Measurements from ENCODE around the gene CYP8B1.

The CYP8B1 gene, protein sequence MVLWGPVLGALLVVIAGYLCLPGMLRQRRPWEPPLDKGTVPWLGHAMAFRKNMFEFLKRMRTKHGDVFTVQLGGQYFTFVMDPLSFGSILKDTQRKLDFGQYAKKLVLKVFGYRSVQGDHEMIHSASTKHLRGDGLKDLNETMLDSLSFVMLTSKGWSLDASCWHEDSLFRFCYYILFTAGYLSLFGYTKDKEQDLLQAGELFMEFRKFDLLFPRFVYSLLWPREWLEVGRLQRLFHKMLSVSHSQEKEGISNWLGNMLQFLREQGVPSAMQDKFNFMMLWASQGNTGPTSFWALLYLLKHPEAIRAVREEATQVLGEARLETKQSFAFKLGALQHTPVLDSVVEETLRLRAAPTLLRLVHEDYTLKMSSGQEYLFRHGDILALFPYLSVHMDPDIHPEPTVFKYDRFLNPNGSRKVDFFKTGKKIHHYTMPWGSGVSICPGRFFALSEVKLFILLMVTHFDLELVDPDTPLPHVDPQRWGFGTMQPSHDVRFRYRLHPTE

GRCh38 chr3:42875325-42876151, at the start of gene CYP8B1:
CYP8B1 (minus strand) TSS chr3:42875879; CDS start chr3:42875816, 63 bp downstream.
- FAIRE-seq, result no peak

DNA sequence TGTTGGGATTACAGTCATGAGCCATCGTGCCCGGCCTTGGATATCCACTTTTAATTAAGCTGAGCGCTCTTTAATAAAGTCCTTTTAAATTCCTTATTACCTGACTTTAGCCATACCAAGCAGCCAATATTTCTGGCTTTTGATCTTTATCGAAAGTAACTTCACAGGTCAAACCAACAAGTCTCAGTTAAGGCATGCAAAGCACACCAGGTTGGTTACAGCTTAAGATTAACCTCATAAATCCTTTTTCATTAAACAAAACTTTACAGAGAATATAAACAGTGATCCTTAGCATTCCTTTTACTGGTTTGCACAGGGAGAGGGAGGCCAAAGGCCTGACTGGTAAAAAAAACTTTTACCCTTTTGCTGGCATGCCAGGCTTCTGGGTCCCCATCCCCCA, 47.9 kb upstream of the CYP8B1 start:
- FAIRE-seq, result no peak

DNA sequence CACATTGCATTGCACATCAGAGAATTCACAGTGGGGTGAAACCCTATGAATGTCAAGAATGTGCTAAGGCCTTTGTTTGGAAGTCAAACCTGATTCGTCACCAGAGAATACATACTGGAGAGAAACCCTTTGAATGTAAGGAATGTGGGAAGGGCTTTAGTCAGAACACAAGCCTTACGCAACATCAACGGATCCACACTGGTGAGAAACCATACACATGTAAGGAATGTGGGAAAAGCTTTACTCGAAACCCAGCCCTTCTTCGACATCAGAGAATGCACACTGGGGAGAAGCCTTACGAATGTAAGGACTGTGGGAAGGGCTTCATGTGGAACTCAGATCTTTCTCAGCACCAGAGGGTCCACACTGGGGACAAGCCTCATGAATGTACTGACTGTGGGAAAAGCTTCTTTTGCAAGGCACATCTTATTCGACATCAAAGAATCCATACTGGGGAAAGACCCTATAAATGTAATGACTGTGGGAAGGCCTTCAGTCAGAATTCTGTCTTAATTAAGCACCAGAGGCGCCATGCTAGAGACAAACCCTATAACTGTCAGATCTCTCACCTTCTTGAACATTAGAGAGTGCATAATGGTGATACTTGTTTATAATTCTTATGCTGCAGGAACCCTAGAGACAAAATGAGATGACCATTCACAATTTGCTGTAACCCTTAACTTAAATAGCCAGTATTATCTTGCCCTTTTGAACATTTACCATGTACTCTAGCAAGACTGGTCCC, 39.3 kb upstream of the CYP8B1 start:
- no peak for FAIRE-seq

GRCh38 chr3:42911551-42911950, 35.9 kb upstream of the CYP8B1 start:
- FAIRE-seq, result no peak

- no peak for FAIRE-seq
These were observed 33.0 kb upstream of the CYP8B1 start for GRCh38 chr3:42908675-42909074.

DNA sequence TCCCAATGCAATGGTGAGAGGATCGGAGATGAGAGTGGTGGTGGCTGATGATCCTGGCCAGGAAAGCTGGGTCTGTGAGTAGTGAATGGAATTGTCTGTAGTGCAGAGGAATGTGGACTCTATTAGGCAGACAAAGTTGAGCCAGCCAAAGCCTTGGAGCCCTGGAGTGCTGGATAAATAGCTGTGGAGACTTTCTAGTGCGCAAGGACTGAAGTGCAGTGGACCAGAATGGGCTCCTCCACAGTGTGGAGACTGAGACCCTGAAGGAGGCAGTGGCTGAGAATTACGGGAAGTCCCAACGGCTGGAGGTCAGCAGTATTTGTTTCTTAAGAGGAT, 31.1 kb upstream of the CYP8B1 start:
- FAIRE-seq, result no peak

DNA sequence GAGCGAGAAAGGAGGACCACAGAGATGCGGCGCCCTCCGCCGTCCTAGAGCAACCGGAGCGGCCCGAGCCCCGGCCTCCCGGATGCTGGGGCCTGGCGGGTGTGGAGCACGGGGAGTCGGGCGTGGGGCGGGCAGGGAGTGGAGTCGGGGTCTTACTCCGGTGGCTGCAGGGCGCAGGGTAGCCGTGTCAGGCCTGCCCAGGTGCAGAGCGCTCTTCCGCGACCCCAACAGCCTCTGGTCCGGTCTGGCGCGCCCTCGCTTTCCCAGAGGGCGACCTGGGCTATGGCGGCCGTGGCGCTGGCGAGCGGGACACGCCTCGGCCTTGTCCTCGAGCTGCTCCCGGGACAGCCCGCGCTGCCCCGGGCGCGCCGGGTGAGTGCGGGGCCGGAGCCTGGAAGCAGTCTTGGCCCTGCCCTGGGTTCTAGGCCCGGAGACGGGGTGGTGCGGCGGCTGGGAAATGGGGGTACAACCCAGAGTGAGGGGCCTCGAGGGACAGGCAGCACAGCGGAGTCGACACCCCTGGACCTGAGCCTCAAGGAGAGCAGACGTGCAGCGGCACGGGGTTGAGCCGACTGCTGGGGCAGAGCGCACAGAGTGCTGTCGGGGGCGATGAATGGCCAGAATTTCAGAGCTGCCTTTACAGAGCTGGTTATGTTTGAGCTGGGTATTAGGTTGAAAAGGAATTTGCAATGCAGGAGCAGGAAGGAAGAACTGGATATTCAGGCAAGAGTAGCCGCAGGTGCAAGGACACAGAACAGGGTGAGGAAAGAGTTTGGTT, 30.6 kb upstream of the CYP8B1 start, which contains the start of gene ZNF662:
TSS of gene ZNF662 (plus strand) at position 73 of the 778 bp plus-strand sequence. CDS start 1,973 bp downstream, outside the sequence.
- no peak for FAIRE-seq

DNA sequence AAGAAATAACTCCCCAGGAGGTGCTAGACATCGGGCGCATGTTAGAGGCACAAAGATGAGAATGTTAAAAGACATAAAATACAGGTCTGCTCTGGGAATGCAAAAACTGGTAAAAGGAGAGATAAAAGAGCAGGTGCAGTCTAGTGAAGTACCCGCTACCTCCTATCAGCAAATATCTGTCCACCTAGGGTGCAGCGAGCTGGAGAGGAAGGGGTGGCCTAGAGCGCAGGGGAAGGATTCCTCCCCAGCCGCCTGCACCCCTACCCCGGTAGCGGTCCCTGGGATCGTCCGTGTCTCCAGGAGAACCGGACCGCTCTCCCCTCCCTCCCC, 30.0 kb upstream of the CYP8B1 start:
- no peak for FAIRE-seq

- no peak for FAIRE-seq
These were observed 28.4 kb upstream of the CYP8B1 start for GRCh38 chr3:42904076-42904475.

GRCh38 chr3:42902257-42902656, 26.6 kb upstream of the CYP8B1 start:
- no peak for FAIRE-seq

DNA sequence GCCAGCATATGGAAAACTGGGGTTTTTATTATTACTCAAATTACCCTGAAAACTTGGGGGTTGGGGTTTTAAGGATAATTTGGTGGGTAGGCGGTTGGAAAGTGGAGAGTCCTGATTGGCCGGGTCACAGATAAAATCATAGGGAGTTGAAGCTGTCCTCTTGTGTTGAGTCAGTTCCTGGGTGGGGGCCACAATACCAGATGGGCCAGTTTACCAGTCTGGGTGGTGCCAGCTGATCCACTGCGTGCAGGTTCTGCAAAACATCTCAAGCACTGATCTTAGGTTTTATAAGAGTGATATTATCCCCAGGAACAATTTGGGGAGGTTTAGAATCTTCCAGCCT, 25.4 kb upstream of the CYP8B1 start:
- FAIRE-seq, result no peak

GRCh38 chr3:42900226-42901072, 24.8 kb upstream of the CYP8B1 start:
- no peak for FAIRE-seq

GRCh38 chr3:42898896-42899675, 23.4 kb upstream of the CYP8B1 start:
- no peak for FAIRE-seq

DNA sequence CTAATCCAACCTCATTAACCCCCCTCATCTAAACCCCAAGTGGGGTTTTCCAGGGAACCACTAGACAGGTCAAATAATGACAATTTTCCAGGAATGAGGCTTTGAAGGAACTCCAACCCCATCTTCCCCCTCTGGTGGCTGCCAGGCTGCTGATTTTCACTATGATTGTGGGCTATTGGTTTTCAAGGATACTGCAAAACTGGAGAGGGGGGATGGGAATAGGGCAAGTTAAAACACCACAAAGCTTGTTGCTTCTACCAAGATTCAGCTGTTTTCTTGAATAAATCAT, 19.8 kb upstream of the CYP8B1 start:
- no peak for FAIRE-seq

- FAIRE-seq, result no peak
These were observed 19.3 kb upstream of the CYP8B1 start for GRCh38 chr3:42894698-42895579.

GRCh38 chr3:42892807-42893206, 17.1 kb upstream of the CYP8B1 start:
- no peak for FAIRE-seq

DNA sequence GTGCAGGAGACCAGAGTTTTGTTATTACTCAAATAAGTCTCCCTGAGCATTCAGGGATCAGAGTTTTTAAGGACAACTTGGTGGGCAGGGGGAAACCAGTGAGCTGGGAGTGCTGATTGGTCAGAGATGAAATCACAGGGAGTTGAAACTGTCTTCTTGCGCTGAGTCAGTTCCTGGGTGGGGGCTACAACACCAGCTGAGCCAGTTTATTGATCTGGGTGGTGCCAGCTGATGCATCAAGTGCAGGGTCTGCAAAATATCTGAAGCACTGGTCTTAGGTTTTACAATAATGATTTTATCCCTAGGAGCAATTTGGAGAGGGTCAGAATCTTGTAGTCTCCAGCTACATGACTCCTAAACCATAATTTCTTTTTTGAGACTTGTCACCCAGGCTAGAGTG, 16.5 kb upstream of the CYP8B1 start:
- no peak for FAIRE-seq

GRCh38 chr3:42891042-42891441, 15.4 kb upstream of the CYP8B1 start:
- FAIRE-seq, result no peak

DNA sequence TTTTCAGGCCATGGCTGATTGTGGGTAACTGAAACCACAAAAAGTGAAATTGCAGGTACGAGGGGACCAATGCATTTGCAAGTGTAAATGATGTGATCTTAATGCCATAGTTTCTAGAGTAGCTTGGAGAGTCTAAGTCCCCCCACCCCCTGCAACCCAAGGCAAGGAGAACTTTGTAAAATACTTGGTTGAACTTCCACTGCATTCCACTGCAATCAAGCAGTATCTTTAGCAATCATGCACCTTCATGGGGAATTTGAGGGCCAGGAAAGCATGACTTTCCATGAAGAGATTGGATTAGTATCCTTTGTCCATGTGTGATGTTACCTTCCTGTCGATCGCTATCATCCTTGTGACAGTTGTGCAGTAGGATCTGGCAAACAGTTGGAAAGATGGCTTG, 11.4 kb upstream of the CYP8B1 start:
- no peak for FAIRE-seq

GRCh38 chr3:42886294-42886822, 10.7 kb upstream of the CYP8B1 start:
- FAIRE-seq, result no peak
